Measurements from ENCODE around the gene PHLDB3. TPM values are rescaled to one million over a fixed set of nuclear protein-coding genes. Genes with fewer than 3 reads are reported as not detected.
"Not testable (repeated sequence)": the region's sequence is repeated elsewhere in the genome, so short reads cannot be mapped to it uniquely, and the experiment has no call there.

Gene PHLDB3
- total RNA-seq, 2 experiments from 2014 or later = 19.8 to 22.1 TPM

DNA sequence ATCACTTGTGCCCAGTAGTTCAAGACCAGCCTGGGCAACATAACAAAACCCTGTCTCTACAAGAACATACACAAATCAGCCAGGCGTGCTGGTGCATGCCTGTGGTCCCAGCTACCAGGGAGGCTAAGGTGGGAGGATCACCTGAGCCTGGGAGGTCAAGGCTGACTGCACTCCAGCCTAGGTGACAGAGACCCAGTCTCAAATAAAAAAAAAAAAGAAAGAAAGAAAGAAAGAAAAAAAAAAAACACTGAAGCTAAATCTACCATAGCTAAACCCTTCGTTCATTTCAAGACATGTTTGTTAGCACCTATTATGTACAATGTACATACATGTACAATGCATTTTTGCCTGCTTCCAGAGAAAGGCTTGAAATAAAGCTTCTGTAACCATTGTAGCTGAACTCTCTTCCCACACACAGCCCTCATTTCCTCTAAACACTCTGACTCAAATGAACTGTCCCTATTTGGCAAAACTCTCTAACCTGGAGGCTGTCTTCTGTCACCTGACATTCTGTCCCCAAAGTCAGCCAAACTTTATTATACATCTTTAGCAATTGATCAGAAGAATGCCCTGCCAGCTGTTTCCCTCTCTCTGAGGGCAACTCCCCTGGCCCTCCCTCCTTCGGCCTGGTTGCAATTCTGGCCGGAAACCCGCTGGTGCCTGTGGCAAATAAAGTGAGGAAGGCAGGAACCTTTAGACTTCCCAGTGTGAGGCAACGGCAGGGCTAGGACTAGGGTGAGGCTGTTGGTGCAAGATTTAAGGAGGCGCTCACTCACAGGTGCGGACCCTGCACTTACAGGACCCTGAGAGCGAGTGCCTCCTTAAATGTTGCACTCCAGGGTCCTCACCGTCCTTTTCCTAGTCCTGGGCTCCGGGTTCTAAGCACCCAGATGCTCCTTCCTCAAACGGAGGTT, 20.6 kb upstream of the PHLDB3 start:
- H3K4me1 Mint-ChIP-seq = peaks cover 18% of the 10 kb centered on the region
- peaks cover 3% of the 10 kb centered on the region for H3K36me3 Mint-ChIP-seq
- H3K4me3 Mint-ChIP-seq = peak overlapping the region; percentile 80
- peak overlapping the region; percentile 82 for H3K27ac Mint-ChIP-seq
- peak; percentile 53 for DNase-seq
- no peaks in the 10 kb centered on the region for H3K9me3 Mint-ChIP-seq
- POLR2A ChIA-PET = interaction anchor here (0.5 to 2.9 kb wide), 13 partner anchors 8 to 121 kb away, joined by 3 to 25 read pairs (median 5); partner anchors contain the start of genes IRGQ, PHLDB3, ZNF575 and ZNF576
- ATAC-seq (ENCODE audit: low read depth) = peak; percentile 57
- no peaks in the 10 kb centered on the region for H3K27me3 Mint-ChIP-seq

DNA sequence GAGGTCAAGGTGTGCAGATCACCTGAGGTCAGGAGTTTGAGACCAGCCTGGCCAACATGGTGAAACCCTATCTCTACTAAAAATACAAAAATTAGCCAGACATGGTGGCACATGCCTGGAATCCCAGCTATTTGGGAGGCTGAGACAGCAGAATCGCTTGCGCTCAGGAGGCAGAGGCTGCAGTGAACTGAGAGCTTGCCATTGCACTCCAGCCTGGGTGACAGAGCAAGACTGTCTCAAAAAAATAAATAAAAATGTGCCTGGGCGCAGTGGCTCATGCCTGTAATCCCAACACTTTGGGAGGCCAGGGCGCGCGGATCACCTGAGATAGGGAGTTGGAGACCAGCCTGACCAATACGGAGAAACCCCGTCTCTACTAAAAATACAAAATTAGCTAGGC, 19.1 kb upstream of the PHLDB3 start:
- DNase-seq; H3K36me3 Mint-ChIP-seq; H3K9me3 Mint-ChIP-seq; H3K4me3 Mint-ChIP-seq; H3K27ac Mint-ChIP-seq; ATAC-seq (ENCODE audit: low read depth); H3K27me3 Mint-ChIP-seq: not testable (repeated sequence)
- H3K4me1 Mint-ChIP-seq = peaks cover 22% of the 10 kb centered on the region
- POLR2A ChIA-PET = interaction anchor here (1.6 kb wide), 1 partner anchor 63 kb away, joined by 5 read pairs; no protein-coding TSS in a partner anchor

DNA sequence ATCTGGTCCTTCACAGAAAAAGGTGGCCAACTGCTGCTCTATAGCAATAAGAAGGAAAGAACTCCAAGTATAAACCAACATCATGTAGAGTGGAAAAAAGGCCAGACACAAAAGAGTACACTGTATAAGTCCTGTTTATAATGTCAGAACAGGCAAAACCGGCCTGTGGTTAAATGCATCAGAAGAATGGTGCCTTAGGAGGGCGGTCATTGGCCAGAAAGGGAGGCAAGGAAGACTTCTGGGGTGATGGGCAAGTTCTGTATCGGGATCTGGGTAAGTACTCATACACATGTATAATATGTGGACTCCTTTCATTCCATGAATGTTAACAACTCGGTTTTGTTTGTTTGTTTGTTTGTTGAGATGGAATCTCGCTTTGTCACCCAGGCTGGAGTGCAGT, 18.4 kb upstream of the PHLDB3 start:
- no peak for DNase-seq
- ATAC-seq (ENCODE audit: low read depth) = no peak
- no peaks in the 10 kb centered on the region for H3K27me3 Mint-ChIP-seq
- peak overlapping the region; percentile 52 for H3K27ac Mint-ChIP-seq
- no peaks in the 10 kb centered on the region for H3K9me3 Mint-ChIP-seq
- POLR2A ChIA-PET = no interaction called here
- no peak overlapping the region for H3K4me3 Mint-ChIP-seq
- peaks cover 6% of the 10 kb centered on the region for H3K36me3 Mint-ChIP-seq
- peaks cover 21% of the 10 kb centered on the region for H3K4me1 Mint-ChIP-seq

DNA sequence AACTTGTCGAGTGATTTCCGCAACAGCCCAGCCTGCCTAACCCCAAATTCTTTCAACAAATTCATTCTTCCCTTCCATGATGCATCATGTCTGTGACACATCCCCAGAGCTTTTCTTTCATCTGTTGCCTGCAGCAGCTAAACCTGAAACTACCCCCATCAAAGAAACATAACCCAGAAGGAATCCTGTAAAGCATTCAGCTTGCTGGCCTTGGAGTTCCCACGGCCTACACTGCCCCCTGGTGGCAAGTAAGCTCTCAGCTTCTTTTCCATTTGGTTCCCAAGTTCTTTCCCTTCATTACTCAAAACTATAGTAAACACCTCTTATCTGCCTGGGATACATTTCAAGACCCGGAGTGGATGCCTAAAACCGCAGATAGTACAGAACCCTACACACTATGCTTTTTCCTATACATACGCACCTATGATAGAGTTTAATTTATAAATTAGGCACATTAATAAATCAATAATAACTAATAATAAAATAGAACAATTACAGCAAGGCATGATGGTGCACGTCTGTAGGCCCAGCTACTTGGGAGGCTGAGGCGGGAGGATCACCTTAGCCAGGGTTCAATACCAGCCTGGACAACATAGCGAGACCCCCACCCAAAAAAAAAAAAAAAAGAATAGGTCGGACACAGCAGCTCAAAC, 15.0 kb upstream of the PHLDB3 start:
- Mint-ChIP-seq H3K9me3 (no peaks in the 10 kb centered on the region), H3K36me3 (peaks cover 8% of the 10 kb centered on the region), H3K27me3 (no peaks in the 10 kb centered on the region), H3K4me3 (no peak overlapping the region), H3K27ac (no peak overlapping the region), H3K4me1 (peaks cover 10% of the 10 kb centered on the region)
- ATAC-seq (ENCODE audit: low read depth) = peak; percentile 58
- POLR2A ChIA-PET = interaction anchor here (0.7 to 4.0 kb wide), 5 partner anchors 9 to 74 kb away, joined by 3 to 31 read pairs (median 3); partner anchors contain the start of gene ZNF575
- DNase-seq = peak; percentile 77

DNA sequence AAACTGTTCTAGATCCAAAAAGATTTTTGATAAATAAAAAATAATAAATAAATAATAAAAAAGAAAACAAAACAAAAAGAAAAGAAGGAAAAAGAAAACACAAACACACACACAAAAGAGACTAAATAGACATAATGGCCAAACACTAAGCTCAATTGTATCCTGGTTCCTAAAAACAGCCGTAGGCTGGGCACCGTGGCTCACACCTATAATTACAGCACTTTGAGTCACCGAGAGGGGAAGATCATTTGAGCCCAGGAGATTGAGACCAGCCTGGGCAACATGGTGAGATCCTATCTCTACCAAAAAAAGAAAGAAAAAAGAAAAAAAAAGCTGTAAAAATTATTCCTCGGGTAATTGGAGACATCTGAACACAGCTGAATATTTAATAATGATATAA, 13.5 kb upstream of the PHLDB3 start:
- Mint-ChIP-seq H3K9me3 (no peaks in the 10 kb centered on the region), H3K4me3 (no peak overlapping the region), H3K27ac (no peak overlapping the region), H3K4me1 (peaks cover 8% of the 10 kb centered on the region), H3K27me3 (no peaks in the 10 kb centered on the region), H3K36me3 (peaks cover 12% of the 10 kb centered on the region)
- ATAC-seq (ENCODE audit: low read depth) (no peak), DNase-seq (no peak)
- POLR2A ChIA-PET = interaction anchor here (4.0 kb wide), 1 partner anchor 70 kb away, joined by 31 read pairs; no protein-coding TSS in a partner anchor

DNA sequence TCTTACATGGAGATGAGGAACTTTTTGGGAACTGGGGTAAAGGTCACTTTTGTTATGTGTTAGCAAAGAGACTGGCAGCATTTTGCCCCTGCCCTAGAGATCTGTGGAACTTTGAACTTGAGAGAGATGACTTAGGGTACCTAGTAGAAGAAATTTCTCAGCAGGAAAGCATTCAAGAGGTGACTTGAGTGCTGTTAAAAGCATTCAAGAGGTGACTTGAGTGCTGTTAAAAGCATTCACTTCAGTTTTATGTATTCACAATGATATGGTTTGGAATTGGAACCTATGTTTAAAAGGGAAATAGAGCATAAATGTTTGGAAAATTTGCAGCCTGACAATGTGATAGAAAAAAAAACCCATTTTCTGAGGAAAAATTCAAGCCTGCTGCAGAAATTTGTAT, 7.9 kb upstream of the PHLDB3 start:
- H3K27ac Mint-ChIP-seq; H3K4me1 Mint-ChIP-seq; ATAC-seq (ENCODE audit: low read depth); H3K27me3 Mint-ChIP-seq; H3K9me3 Mint-ChIP-seq; DNase-seq; POLR2A ChIA-PET; H3K4me3 Mint-ChIP-seq: not testable (repeated sequence)
- H3K36me3 Mint-ChIP-seq = peaks cover 22% of the 10 kb centered on the region

DNA sequence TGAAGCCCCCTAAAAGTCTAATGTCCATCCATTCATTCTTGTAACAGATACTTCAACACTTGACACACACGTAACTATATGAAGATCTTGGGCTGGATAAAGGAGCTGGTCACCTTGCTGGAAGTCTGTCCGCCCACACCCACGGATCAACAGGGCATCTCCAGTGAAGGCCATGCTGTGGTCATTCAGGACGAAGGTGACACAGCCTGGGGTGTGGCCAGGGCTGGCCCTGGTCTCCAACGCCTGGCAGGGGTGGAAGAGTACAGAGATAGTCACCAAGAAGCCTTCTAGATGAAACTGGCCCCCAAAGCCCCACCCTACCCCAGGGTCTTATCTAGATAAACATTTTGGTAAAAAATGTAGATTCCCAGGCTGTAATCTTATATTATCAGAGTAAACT, 6.8 kb upstream of the PHLDB3 start:
- H3K4me1 Mint-ChIP-seq = peaks cover 4% of the 10 kb centered on the region
- no peaks in the 10 kb centered on the region for H3K27me3 Mint-ChIP-seq
- no peaks in the 10 kb centered on the region for H3K9me3 Mint-ChIP-seq
- ATAC-seq (ENCODE audit: low read depth) = no peak
- DNase-seq = no peak
- no peak overlapping the region for H3K4me3 Mint-ChIP-seq
- no peak overlapping the region for H3K27ac Mint-ChIP-seq
- H3K36me3 Mint-ChIP-seq = peaks cover 22% of the 10 kb centered on the region
- POLR2A ChIA-PET = no interaction called here

DNA sequence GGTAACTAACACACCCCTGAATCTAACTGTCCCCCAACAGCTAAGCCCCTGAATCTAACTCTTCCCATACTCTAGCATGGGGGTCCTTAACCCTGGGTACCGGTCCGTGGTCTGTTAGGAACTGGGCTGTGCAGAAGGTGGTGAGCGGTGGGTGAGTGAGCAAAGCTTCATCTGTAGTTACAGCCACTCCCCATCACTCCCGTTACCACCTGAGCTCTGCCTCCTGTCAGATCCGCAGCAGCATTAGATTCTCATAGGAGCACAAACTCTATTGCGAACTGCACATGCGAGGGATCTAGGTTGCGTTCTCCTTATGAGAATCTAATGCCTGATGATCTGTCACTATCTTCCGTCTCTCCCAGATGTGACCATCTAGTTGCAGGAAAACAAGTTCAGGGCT, 6.2 kb upstream of the PHLDB3 start:
- H3K27me3 Mint-ChIP-seq = no peaks in the 10 kb centered on the region
- peaks cover 22% of the 10 kb centered on the region for H3K36me3 Mint-ChIP-seq
- H3K4me1 Mint-ChIP-seq = peaks cover 4% of the 10 kb centered on the region
- H3K4me3 Mint-ChIP-seq = no peak overlapping the region
- POLR2A ChIA-PET = no interaction called here
- no peaks in the 10 kb centered on the region for H3K9me3 Mint-ChIP-seq
- ATAC-seq (ENCODE audit: low read depth) (no peak), DNase-seq (no peak)
- H3K27ac Mint-ChIP-seq = no peak overlapping the region

DNA sequence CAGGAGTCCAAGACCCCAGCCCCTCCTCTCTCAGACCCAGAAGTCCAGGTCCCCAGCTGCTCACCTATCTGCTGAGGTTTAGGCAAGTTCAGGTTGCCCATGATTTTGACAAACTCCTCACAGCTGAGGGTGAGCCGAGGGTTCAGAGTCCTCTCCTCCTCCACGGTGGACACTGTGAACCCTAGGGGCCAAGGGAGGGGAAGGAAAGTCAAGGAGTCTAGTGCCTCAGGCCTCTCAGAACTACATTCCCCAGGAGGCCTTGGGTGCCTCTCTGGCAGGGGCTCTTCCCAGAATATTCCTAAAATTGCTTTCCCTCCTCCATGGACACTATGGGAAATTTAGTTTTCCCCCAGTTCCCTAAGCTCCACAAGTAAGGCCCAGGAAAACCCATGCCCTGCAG, 3.3 kb upstream of the PHLDB3 start:
- Mint-ChIP-seq H3K36me3 (peaks cover 18% of the 10 kb centered on the region), H3K4me3 (no peak overlapping the region), H3K27ac (no peak overlapping the region), H3K9me3 (no peaks in the 10 kb centered on the region), H3K27me3 (no peaks in the 10 kb centered on the region), H3K4me1 (peaks cover 17% of the 10 kb centered on the region)
- POLR2A ChIA-PET = no interaction called here
- ATAC-seq (ENCODE audit: low read depth) = no peak
- no peak for DNase-seq

DNA sequence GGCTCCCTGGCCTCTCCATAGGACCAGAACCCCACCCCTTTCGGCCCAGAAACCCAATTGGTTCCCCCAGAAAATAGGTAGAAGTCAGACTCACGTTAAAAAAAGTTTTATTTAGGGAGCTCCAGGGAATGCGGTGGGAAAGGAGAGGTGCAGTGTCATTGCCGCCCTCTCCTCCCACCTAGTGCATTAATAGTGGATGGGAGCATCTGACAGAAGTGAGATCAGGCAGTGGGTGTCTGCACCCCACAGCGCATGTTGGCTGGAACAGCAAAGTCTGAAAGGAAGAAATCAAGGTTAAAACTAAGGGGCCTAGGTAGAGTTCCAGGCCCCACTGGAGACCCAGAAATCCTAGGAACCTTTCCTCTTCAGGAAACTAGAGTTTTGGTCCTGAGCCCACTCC, 2.1 kb upstream of the PHLDB3 start:
- H3K36me3 Mint-ChIP-seq = peaks cover 14% of the 10 kb centered on the region
- H3K4me3 Mint-ChIP-seq = no peak overlapping the region
- H3K4me1 Mint-ChIP-seq = peaks cover 19% of the 10 kb centered on the region
- no peaks in the 10 kb centered on the region for H3K27me3 Mint-ChIP-seq
- H3K27ac Mint-ChIP-seq = no peak overlapping the region
- ATAC-seq (ENCODE audit: low read depth) (no peak), DNase-seq (no peak)
- no peaks in the 10 kb centered on the region for H3K9me3 Mint-ChIP-seq
- POLR2A ChIA-PET = no interaction called here

DNA sequence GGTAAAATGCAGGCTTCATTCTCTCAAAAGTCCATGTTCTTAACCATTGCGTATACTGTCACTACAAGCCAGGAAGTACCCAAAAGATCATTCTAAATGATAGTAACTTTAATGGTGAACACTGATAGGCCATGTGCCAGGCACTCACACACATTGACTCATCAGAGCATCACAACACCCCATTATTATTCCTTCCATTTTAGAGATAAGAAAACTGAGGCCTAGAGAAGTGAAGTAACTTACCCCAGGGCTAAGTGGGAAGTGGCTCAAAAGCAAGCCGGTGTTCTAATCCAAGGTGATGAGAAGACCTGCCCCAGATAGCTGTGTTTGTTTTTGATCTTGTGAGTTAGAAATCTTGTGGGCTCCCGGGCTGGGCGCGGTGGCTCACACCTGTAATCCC, 1.4 kb upstream of the PHLDB3 start:
- Mint-ChIP-seq H3K4me1 (peaks cover 19% of the 10 kb centered on the region), H3K27me3 (no peaks in the 10 kb centered on the region), H3K27ac (peak overlapping the region; percentile 60), H3K4me3 (no peak overlapping the region), H3K9me3 (no peaks in the 10 kb centered on the region), H3K36me3 (peaks cover 12% of the 10 kb centered on the region)
- DNase-seq = no peak
- POLR2A ChIA-PET = interaction anchor here (1.0 to 3.4 kb wide), 2 partner anchors 67 to 89 kb away, joined by 3 to 19 read pairs; no protein-coding TSS in a partner anchor
- ATAC-seq (ENCODE audit: low read depth) = no peak

DNA sequence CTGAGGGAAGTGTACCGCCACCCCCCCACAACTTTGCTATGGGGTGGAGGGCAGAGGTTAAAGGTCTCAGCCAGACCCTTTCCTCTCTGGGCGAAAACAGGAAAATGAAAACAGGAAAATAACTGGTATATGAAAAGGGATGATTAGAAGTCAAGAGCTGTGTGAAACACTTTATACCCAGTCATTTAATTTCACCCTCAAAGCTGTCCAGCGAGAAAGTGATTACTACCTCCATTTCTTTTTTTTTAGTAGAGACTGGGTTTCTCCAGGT, 575 bp upstream of the PHLDB3 start:
- Mint-ChIP-seq H3K27me3 (no peaks in the 10 kb centered on the region), H3K4me1 (peaks cover 19% of the 10 kb centered on the region), H3K9me3 (no peaks in the 10 kb centered on the region), H3K36me3 (peaks cover 9% of the 10 kb centered on the region), H3K27ac (peak overlapping the region; percentile 60), H3K4me3 (peak overlapping the region; percentile 86)
- DNase-seq (no peak), ATAC-seq (ENCODE audit: low read depth) (no peak)
- POLR2A ChIA-PET = interaction anchor here (1.0 to 3.9 kb wide), 7 partner anchors 9 to 90 kb away, joined by 3 to 26 read pairs (median 5); partner anchors contain the start of gene LYPD3

DNA sequence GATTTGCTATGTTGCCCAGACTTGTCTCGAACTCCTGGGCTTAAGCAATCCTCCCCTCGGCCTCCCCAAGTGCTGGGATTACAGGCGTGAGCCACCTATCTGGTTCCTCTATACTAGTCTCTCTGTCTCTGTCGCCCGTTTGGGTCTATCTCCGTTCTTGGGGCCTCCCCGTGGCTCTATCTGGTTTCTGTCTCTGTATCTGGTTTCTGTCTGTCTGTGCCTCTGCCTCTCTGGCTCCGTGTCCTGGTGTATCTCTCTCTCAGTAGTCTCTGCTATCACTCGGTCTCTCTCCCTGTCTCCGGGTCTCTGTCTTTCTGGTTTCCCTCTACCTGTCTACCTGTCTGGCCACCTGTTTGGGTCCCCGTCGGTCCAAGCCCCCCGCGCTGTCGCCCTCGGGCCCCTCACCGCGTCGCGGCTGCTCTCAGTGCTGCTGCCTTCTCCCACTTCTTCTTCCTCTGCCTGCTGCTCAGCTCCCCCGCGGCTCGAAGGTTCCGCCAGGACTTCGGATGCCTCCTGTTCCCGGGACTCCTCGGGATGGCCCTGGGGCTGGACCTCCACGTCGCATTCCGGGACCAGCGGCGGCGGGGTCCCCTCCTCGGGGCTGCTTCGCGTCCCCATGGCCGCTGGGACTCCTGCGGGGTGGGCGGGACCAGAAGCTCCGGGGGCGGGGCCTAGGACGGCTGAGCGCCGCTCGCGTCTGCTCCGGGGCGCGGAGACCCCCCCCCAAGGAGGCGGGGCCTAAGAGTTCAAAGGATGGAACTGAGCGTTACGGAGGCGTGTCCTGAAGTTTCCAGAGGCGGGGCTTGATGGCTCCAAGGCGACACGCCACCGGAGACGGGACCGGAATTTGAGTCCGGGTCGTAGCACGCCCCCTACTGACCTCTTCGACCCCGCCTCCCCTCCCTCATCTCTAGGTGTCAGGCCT, 783 bp downstream of the PHLDB3 start:
- POLR2A ChIA-PET = interaction anchor here (0.5 to 3.9 kb wide), 16 partner anchors 10 to 91 kb away, joined by 3 to 26 read pairs (median 5); partner anchors contain the start of genes LYPD3 and ZNF575
- H3K4me3 Mint-ChIP-seq = peak overlapping the region; percentile 86
- no peaks in the 10 kb centered on the region for H3K9me3 Mint-ChIP-seq
- peak overlapping the region; percentile 91 for H3K27ac Mint-ChIP-seq
- DNase-seq (peak; percentile 97), ATAC-seq (ENCODE audit: low read depth) (peak; percentile 88)
- peaks cover 15% of the 10 kb centered on the region for H3K4me1 Mint-ChIP-seq
- H3K36me3 Mint-ChIP-seq = peaks cover 4% of the 10 kb centered on the region
- no peaks in the 10 kb centered on the region for H3K27me3 Mint-ChIP-seq
